SK-N-SH (cell line): Measurements from ENCODE around the gene M6PR.

Experiments used
- EZH2phosphoT487 ChIP-seq: fragments of 200-600 bp; sonication (generic); IDR thresholded peaks from 2 replicates; pipeline ENCODE4 v1.6.1; 2017; ENCODE audit warnings: low read depth, mixed run types, mild to moderate bottlenecking, antibody characterized with exemption, moderate library complexity, borderline replicate concordance
- GABPA ChIP-seq: IDR thresholded peaks from 2 replicates; pipeline ENCODE4 v1.4.0; 2012; ENCODE audit warnings: low read depth, mild to moderate bottlenecking
- MXI1 ChIP-seq: IDR thresholded peaks from 2 replicates; pipeline ENCODE4 v1.6.1; 2012; ENCODE audit warnings: mild to moderate bottlenecking, low read depth, low read length, improper control_type of control experiment
- POLR2AphosphoS5 ChIP-seq: IDR thresholded peaks from 2 replicates; pipeline ENCODE4 v1.6.1; 2012; ENCODE audit warnings: low read depth, low read length
- RCOR1 ChIP-seq: fragments of 150-350 bp; IDR thresholded peaks from 2 replicates; pipeline ENCODE4 v1.6.1; 2017; ENCODE audit warnings: antibody characterized with exemption, low read length
- RXRA ChIP-seq: IDR thresholded peaks from 2 replicates; pipeline ENCODE4 v1.4.0; 2012; ENCODE audit warnings: low read depth, mild to moderate bottlenecking, borderline replicate concordance
- SIN3A ChIP-seq: IDR thresholded peaks from 2 replicates; pipeline ENCODE4 v1.6.1; 2012; ENCODE audit warnings: low read depth, mild to moderate bottlenecking, low read length, moderate library complexity, borderline replicate concordance
- SMC3 ChIP-seq: IDR thresholded peaks from 2 replicates; pipeline ENCODE4 v1.6.1; 2012; ENCODE audit warnings: low read depth, low read length, improper control_type of control experiment
- TF ChIP-seq, protein P1 (sequence below): fragments of 200-600 bp; sonication (generic); IDR thresholded peaks from 2 replicates; pipeline ENCODE4 v1.6.1; 2017; ENCODE audit warnings: antibody characterized with exemption, mild to moderate bottlenecking, moderate library complexity
- TF ChIP-seq, protein P2 (sequence below): fragments of 150-350 bp; IDR thresholded peaks from 2 replicates; pipeline ENCODE4 v1.6.1; 2017; ENCODE audit warnings: antibody characterized with exemption, low read length, low read depth, borderline replicate concordance

DNA sequence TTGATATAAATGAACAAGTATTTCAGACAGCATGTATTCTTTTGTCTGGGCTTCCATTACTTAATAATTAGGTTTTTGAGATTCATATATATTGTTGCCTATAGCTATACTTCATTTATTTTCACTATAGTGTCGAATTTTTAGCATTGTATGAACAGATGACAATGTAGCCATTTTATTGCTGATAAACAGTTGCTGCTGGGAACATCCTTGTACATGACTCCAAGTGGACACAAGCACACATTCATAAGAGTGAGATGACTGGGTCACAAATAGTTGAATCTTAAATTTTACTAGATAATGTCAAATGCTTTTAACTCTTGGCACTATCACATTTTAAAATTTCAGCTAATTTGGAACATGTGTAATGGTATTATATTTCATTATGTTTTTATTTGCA lies 54.5 kb downstream of the M6PR start:
- no peak for TF ChIP-seq POLR2AphosphoS5
- no peak for TF ChIP-seq EZH2phosphoT487
- no peak for TF ChIP-seq RXRA
- TF ChIP-seq, protein P1, sequence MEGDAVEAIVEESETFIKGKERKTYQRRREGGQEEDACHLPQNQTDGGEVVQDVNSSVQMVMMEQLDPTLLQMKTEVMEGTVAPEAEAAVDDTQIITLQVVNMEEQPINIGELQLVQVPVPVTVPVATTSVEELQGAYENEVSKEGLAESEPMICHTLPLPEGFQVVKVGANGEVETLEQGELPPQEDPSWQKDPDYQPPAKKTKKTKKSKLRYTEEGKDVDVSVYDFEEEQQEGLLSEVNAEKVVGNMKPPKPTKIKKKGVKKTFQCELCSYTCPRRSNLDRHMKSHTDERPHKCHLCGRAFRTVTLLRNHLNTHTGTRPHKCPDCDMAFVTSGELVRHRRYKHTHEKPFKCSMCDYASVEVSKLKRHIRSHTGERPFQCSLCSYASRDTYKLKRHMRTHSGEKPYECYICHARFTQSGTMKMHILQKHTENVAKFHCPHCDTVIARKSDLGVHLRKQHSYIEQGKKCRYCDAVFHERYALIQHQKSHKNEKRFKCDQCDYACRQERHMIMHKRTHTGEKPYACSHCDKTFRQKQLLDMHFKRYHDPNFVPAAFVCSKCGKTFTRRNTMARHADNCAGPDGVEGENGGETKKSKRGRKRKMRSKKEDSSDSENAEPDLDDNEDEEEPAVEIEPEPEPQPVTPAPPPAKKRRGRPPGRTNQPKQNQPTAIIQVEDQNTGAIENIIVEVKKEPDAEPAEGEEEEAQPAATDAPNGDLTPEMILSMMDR: no peak
- no peak for TF ChIP-seq GABPA
- TF ChIP-seq SIN3A: no peak
- no peak for TF ChIP-seq RCOR1
- TF ChIP-seq, protein P2, sequence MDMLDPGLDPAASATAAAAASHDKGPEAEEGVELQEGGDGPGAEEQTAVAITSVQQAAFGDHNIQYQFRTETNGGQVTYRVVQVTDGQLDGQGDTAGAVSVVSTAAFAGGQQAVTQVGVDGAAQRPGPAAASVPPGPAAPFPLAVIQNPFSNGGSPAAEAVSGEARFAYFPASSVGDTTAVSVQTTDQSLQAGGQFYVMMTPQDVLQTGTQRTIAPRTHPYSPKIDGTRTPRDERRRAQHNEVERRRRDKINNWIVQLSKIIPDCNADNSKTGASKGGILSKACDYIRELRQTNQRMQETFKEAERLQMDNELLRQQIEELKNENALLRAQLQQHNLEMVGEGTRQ: no peak
- TF ChIP-seq MXI1: no peak
- no peak for TF ChIP-seq SMC3
